HPDE6-E6E7 (cell line): Measurements from ENCODE around the gene TMEM213.

Source experiments
- DNase-seq: peaks from one replicate; pipeline ENCODE4 v3.0.0; 2011; ENCODE audit warnings: missing footprints; ENCODE audit errors: extremely low spot score

TMEM213 gene

GRCh38 chr7:138875794-138876193 is 78.0 kb downstream of the TMEM213 start:
- DNase-seq: peak; percentile 33

DNA sequence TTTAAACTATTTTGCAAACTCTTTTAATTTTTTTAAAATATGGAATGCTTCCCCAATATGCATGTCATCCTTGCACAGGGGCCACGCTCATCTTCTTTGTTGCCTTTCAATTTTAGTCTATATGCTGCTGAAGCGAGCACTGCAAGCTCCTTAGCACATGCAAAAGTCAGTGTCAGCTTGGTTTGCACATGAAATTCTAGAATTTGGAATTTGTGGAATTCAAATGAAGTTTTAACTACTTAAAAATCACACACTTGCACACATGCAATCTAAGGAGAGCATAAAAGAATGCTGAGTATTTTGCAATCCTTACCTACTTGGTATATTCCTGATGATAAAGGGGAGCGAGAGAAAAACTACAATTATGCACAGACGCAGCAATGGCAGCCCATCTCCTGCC is 78.5 kb downstream of the TMEM213 start:
- no peak for DNase-seq

GRCh38 chr7:138878051-138878450 is 80.3 kb downstream of the TMEM213 start:
- DNase-seq: no peak

- no peak for DNase-seq
Measured at GRCh38 chr7:138878856-138879255, 81.1 kb downstream of the TMEM213 start.

- no peak for DNase-seq
Measured at GRCh38 chr7:138879356-138879755, 81.6 kb downstream of the TMEM213 start.

DNA sequence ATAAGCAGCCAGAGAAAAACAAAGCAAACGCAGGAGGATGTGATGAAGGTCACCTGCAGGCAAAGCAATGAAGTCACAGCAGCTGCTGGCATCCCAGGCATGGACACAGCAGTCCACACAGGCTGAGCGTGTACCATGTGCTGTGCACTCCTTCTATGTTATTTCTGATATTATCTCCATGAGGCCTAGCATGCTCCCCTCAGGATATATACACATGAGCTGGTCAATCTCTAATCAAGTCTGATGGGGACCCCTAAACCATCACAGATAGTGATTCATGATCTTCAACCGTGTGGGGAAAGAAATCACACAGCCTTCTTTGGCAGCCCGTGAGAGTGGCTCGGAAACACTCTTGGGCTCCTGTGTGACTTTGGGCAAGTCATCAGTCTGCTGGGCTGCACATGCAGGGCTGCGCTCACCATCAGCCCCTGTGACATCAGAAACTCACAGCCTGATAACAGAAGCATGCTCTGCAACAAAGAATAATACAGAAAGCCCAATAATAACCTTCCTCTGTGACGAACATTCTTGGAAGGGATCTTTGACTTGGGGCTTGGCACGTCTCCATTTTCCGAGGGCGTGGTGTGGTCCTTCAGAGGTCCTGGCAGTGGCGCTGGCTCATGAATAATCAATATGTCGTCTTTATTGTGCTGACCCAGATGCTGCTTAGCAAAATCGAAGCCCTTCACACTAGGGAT is 83.2 kb downstream of the TMEM213 start:
- no peak for DNase-seq

DNA sequence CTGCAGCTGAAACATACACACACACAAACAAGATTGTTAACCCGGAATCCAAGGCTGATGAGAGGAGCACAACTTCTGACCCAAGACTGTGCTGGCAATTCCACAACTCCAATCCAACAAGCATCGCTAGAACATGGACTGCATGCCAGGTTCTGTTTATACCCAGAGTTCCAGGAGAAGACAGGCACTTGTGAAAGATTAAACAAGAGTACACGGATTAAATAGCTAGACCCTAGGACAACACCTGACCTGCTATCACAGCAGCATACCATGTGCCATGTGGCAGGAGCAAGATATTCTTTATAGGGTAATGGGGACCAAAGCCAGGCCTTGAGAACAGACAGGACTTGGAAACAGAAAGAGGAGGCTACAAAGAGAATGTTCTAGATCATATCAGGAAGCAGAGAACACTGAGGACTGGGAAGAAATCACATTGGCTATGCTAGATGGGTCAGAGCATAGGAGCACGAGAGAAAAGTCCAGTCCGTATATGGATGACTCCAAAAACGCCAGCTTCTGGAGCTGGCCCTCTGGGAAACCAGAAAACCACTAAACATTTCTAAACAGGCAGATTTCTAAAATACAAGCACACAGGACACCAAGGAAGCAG is 83.9 kb downstream of the TMEM213 start:
- DNase-seq: no peak

GRCh38 chr7:138882249-138882648 is 84.5 kb downstream of the TMEM213 start:
- DNase-seq: no peak

- DNase-seq: no peak
Measured at GRCh38 chr7:138885383-138886147, 87.8 kb downstream of the TMEM213 start.

- no peak for DNase-seq
Measured at GRCh38 chr7:138886501-138886917, 88.7 kb downstream of the TMEM213 start.

GRCh38 chr7:138887085-138887710 is 89.4 kb downstream of the TMEM213 start:
- no peak for DNase-seq
